Measurements from ENCODE around the gene CPLX1.

DNA sequence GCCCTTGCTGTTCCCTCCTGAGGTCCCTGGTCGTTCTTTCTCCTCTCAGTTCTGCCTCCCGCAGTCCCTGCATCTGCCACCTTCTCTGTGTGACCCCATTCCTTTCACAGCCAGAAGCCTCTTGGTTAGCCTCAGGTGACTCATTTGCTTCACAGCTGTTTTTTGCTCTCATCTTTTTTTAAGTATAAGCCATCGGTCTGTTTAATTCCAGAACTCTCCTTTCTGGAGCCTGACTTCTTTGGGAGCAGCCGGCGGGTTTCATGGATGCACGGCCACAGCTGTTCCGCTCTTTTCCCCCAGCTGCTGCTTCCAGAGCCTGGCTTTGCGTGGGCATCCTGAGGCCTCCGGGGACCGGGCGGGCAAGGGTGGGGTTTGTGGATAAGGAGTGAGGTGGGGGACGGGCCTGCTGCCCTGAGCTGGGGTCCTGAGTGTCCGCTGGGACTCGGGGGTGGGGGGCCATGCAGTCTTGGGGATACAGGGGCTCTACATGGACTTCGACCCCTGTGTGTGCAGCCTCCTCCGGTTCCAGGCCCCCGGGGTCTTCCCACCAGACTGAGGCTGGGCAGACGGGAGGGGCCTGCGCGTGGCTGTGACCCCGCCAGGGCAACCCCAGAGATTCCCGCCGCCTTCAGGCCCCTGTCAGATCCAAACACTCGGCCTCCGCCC, 73.6 kb downstream of the CPLX1 start:
- no peak for TF ChIP-seq CTCF (IDR thresholded peaks at IDR 0.05)
- TF ChIP-seq POLR2A (IDR thresholded peaks at IDR 0.05), result no peak
